SK-N-MC (cell line): ENCODE data around the gene MOB1B.

ENCODE experiments used
- EZH2 ChIP-seq: fragments of 200-600 bp; sonication (generic); IDR thresholded peaks from one replicate; pipeline ENCODE4 v1.6.1; 2017; ENCODE audit warnings: antibody characterized with exemption
- FOXP2 ChIP-seq: optimal IDR thresholded peaks from 2 replicates; pipeline ENCODE3; 2011; ENCODE audit warnings: mild to moderate bottlenecking, moderate library complexity; ENCODE audit not compliant: insufficient read depth; ENCODE audit errors: extremely low read length, control extremely low read depth
- POLR2AphosphoS5 ChIP-seq: IDR thresholded peaks from 2 replicates; pipeline ENCODE4 v1.6.1; 2012; ENCODE audit warnings: mild to moderate bottlenecking, low read depth, low read length, borderline replicate concordance

GRCh38 chr4:70914000-70914399 lies 11.8 kb downstream of the MOB1B start:
- no peak for TF ChIP-seq POLR2AphosphoS5
- TF ChIP-seq EZH2, result no peak
- TF ChIP-seq FOXP2, result no peak
